ENCODE data around the gene SPCS3. TPM values are rescaled to one million over a fixed set of nuclear protein-coding genes. Genes with fewer than 3 reads are reported as not detected.

Gene SPCS3
- total RNA-seq = 122 and 126 TPM in 2 replicates

GRCh38 chr4:176319704-176320339, at the start of gene SPCS3:
Gene SPCS3, plus strand, starts transcription at chr4:176319966. Its CDS starts 111 bp downstream, at chr4:176320077.

Other genes starting within 250 kb of the SPCS3 start
- 0.23 and 0.46 TPM in 2 replicates for gene SPATA4, start 124.4 kb upstream of the SPCS3 start, total RNA-seq
- gene ASB5, start 50.7 kb upstream of the SPCS3 start, total RNA-seq = 0.83 and 2.2 TPM in 2 replicates